GM12892 (cell line): ENCODE results near the gene CEBPE.

Source experiments
- POLR2A ChIP-seq: IDR thresholded peaks from 2 replicates; pipeline ENCODE4 v1.6.1; 2011; ENCODE audit warnings: low read depth, low read length, control low read depth
- POLR2AphosphoS5 ChIP-seq: IDR thresholded peaks from 2 replicates; pipeline ENCODE4 v1.6.1; 2011; ENCODE audit warnings: low read depth, low read length, control low read depth
- TAF1 ChIP-seq: IDR thresholded peaks from 2 replicates; pipeline ENCODE4 v1.6.1; 2011; ENCODE audit warnings: low read depth, mild to moderate bottlenecking, control low read depth, low read length, borderline replicate concordance

- TF ChIP-seq POLR2A, result no peak
- no peak for TF ChIP-seq POLR2AphosphoS5
- no peak for TF ChIP-seq TAF1
Measured at GRCh38 chr14:23079716-23080115, 39.3 kb downstream of the CEBPE start.
